Germinal center (tissue), 1 donor: Measurements from ENCODE around the gene ZNF518A.
A peak's percentile ranks its signal among the peaks of the same experiment; 100 is the strongest.

ENCODE experiments used
- DNase-seq: peaks from one replicate; pipeline ENCODE4 v3.0.0; 2012; ENCODE audit warnings: mixed read lengths, low spot score

The ZNF518A gene, protein sequence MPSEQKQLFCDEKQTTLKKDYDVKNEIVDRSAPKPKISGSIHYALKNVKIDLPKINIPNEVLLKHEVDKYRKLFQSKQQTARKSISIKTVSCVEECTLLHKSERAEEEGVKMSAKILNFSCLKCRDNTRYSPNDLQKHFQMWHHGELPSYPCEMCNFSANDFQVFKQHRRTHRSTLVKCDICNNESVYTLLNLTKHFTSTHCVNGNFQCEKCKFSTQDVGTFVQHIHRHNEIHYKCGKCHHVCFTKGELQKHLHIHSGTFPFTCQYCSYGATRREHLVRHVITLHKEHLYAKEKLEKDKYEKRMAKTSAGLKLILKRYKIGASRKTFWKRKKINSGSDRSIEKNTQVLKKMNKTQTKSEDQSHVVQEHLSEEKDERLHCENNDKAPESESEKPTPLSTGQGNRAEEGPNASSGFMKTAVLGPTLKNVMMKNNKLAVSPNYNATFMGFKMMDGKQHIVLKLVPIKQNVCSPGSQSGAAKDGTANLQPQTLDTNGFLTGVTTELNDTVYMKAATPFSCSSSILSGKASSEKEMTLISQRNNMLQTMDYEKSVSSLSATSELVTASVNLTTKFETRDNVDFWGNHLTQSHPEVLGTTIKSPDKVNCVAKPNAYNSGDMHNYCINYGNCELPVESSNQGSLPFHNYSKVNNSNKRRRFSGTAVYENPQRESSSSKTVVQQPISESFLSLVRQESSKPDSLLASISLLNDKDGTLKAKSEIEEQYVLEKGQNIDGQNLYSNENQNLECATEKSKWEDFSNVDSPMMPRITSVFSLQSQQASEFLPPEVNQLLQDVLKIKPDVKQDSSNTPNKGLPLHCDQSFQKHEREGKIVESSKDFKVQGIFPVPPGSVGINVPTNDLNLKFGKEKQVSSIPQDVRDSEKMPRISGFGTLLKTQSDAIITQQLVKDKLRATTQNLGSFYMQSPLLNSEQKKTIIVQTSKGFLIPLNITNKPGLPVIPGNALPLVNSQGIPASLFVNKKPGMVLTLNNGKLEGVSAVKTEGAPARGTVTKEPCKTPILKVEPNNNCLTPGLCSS (N-terminal part only)

DNA sequence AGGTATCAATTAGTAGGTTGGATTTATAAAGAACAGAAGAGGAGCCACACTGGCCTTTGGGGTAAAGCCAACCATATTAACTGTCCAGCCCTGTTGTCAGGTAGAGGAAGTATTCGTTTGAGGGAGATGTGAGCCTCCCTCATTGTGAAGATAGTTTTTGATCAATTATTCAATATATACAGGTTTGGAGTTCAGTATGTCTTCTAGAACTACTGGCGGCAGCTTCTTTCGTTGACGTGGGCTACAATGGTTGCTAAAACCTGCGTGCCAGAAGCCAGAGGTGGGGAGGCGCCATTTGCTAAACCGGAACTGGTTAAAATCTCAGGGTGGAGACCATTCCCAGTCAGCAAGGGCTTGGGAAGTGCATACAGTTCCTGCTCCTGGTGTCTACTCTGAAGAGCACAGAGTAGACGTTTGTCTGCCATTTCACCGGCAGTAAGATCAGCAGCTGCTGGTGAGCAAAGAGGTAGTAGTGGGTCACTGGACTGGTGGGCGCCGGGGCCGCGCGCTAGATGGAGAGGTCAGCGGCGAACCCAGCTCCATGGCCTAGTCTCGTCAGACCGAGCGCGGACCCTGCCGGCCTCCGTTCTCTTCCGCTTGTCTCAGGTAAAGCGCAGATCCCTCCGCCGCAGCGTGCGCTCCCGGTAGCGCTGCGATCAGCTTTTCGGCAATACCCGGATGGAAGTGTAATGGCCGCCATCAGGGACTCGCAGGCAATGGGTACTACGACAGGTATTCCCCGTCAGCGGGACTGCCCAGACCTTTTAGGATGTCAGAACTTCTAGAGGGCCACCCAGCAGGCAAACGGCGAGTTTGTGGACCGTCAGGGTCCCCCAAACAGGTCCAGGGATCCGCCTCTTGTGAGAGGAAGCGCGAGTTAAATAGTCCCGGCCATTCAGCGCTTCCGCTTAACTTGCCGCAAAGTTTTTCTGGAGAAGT, at the start of gene ZNF518A:
ZNF518A (plus strand) TSS at position 911 of the 939 bp plus-strand sequence. CDS start 26,026 bp downstream, outside the sequence.
- peak; percentile 88 for DNase-seq

DNA sequence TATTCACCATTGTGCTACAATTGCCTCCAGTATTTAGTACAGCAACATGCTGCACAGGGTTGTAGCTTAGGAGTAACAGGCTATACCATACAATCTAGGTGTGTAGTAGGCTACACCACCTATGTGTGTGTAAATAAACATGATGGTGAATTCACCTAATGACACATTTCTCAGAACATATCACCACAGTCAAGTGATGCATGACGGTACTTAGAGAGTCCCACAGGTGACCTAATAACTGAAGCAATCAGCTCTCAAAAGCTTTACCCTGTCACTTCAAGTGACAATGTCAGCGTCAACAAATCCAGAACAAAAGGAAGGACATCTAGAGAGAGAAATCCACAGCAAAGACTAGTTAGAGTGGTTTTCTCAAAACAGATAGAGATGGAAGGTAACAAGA, 47.9 kb upstream of the ZNF518A start:
- no peak for DNase-seq

DNA sequence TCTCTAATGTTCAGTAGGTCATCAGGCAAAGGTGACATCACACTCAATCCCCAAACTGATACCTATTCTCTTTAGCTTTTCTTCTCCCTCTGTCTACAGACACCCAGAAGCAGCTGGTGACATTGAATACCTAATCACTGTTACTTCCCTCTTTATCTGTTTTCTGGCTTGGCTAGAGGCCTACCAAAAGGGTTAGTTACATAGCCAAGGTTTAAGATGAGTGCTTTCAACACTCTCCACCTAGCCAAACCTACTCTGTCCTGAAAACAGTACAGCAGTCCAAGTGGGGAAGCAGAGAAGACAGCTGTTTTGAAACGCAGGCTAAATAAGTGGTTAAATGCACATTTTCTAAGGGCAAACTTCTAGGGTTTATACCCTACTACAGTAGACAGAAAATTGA, 47.3 kb upstream of the ZNF518A start:
- DNase-seq, result no peak

DNA sequence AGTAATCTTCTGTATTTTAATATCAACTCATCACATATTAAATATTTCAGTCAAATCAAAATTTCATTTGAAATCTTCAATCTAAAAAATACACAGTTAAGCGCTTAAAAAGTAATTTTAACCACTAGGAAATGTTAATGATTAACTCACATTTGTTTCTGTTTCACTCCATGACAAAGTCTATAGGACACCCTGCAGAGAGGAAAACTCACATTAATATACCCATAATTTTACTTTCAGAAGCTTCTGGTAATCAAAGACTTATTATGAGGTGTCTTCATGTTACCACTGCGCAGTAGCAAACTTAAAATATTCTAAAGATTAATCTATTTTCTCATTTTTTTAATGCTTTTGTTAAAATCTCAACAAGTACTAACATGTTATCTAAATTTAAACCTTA, 41.0 kb upstream of the ZNF518A start:
- DNase-seq, result no peak

DNA sequence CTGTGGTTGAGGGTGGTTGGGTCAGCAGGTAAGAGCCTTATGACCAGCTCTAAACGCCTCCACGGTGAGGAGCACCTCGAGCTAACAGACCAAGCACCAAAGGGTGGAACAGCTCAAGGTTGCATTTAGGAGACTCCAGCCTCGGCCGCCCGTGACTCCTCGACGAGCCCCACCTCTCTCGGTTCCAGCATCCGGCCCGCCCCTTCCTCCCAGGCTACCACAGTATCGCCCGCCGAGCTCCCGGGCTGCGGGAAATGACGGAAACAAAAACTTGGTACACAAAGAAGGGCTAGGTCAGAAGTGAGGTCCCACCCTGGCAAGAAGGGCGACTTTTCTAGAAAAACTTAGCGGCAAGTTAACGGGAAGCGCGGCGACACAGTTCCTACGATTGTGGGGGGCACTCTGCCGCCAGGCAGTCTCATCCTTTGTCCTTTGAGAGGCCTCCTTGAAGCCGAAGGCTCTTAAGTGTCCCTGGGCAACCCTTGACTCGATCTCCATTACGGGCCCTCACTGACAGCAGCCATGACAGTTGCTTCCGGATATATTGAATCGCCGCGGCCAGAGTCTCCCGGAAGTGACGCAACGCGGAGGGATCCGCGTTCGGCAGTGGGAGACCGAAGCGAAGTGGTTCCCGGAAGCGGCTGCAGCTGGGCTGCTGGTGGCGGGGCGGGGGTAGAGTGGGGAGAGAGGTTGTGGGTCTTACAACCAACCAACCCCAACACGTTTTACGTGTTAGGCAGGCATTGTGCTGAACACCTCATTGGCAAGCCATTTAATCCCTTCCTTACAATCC, 40.2 kb upstream of the ZNF518A start:
- peak; percentile 91 for DNase-seq

DNA sequence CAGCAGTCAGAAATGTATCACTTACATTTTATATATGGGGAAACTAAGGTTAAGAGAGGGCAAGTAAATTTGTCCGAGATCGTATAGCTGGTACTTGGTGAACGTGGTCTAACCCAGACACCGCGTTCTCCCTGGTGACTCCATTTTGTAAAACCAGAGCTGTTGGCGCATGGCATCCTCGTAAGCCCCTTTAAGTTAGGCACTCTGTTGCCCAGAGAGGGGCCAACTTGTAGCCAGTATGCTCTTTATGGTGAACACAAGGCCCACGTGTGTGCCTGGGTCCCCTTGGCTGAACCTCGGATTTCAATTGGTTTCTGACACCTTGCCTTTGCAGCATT, 39.7 kb upstream of the ZNF518A start:
- no peak for DNase-seq

DNA sequence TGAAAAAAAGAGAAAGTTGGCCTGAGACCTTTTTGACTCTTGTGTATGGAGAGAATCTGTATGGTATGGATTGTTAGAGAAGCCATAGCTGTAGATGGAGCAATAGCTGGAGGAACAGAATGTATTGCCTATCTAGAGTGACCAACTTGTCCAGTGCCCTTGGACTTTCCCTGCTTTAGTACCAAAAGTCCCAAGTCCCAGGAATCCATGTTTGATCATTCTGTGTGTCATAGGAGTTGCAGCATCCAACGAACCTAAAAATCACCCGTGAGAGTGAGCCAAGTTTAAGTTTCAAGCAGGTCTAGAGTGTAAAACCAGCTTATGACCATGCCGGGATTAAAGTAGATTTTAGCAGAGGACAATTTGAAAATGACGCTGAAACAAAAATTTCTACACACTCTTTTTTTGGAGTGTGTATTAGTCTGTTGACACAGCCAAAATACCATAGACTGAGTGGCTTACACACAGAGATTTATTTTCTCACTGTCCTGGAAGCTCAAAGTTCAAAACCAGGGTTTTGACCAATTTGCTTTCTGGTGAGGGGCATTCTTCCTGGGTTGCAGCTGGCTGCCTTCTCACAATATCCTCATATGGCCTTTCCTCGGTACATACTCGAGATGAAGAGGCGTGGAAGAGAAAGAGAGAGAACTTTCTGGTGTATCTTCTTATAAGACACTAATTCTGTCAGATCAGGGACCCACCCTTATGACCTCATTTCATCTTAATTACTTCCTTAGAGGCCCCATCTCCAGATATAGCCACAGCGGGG, 36.9 kb upstream of the ZNF518A start:
- no peak for DNase-seq

DNA sequence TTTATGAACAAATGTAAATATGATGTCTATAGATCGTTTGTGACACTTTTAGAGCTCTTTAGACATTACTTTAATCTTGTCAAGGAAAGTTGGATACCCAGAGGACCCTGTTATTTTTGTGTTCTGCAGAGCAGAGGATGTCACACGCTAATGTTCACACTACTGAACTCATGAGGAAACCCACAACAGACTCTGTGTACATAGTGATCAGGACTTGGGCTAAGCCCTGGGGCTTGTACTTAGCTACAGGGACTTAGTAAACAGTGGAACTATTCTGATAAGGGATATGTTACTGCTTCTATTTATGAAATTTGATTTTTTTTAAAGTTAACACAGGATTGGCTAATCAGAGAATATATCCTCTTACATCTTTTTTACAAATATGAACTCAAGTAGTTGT, 36.1 kb upstream of the ZNF518A start:
- DNase-seq, result no peak

DNA sequence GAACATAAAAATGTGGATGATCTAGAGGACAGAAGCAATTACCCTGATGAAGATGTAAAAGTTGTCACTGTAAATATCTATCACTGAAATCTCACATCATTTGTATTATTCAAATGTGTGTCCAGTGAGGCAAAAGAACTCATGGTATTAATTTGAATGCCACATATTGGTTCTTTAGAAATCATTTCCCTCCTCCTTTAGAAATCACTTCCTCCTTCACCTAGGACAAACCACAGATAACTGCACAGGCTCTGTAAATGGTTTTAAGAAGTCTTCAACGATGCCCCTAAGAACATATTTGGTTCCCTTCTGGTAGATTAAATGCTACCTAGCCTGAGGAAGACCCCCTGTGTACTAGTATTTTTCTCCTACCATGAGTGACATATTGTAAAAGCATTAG, 33.1 kb upstream of the ZNF518A start:
- no peak for DNase-seq

DNA sequence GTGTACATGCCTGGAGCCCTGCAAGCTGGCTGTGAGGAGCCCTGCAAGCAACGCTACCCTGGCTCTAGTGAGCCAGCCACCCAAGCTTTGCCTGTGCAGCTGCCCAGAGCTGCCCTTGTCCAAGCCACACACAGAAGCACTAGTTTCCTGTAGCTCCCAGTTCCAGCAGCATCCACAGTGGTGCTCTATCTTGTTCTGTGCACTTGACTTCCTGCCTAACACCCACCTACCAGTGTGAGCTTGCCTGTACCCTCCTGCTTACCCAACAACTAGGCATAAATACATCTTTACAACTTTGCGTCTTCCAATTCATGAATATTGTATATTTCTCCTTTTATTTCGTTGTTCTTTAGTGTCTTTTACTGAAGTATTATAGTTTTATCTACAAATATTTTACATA, 32.2 kb upstream of the ZNF518A start:
- no peak for DNase-seq

DNA sequence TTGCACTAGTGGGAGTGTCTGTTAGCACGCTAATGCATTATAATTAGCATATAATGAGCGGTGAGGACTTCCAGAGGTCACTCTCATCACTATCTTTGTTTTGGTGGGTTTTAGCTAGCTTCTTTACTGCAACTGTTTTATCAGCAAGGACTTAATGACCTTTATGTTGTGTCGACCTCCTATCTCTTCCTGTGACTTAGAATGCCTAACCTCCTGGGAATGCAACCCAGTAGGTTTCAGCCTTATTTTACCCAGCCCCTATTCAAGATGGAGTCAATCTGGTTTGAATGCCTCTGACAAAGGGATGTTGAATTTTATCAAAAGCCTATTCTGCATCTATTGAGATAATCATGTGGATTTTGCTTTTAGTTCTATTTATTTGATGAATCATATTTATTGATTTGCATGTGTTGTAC, 22.5 kb upstream of the ZNF518A start:
- no peak for DNase-seq

DNA sequence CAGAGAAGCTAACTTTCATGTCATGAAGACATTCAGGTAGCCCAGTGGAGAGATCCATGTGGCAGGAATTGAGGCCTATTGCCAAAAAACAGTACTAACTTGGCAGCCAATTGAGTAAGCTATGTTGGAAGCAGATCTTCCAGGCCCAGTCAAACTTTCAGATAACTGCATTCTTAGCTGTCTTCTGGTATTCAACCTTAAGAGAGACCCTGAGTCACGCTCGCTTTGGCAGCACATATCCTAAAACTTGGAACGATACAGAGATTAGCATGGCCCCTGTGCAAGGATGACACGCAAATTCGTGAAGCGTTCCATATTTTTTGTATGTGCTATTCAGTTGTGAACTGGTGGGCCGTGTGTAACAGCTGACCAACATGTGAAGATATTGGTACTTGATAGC, 17.6 kb upstream of the ZNF518A start:
- DNase-seq, result no peak

DNA sequence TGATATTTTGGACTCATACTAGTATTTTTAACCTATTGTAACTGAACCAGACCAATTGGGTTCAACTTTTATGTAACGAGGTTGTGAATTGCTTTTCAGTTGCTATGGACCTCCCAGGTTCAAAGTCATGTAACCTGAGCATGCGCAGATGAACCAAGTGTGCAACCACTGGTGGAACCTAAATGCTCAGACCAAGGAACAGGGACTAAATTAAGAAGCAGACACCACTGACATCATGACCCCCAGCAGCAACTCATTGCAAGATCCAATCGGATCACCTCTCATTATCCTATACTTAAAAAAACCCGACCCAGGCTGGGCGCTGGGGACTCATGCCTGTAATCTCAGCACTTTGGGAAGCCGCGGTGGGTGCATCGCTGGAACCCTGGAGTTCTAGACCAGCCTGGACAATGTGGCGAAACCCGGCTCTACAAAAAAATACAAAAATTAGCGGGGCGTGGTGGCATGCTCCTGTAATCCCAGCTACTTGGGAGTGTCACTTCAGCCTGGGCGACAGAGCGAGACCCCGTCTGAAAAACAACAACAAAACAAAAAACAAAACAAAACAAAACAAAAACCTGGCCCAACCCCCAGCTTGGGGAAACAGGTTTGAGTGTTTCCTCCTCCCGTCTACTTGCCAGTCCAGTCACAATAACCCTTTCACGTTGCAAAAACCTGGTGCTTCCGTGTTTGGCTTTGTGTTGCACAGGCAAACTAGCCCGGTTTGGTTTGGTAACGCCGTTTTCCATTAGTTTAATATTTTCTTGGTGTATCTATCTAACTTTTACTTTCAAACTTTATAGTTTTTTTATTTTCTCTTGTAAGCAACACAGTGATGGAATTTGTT, 11.3 kb upstream of the ZNF518A start:
- no peak for DNase-seq

DNA sequence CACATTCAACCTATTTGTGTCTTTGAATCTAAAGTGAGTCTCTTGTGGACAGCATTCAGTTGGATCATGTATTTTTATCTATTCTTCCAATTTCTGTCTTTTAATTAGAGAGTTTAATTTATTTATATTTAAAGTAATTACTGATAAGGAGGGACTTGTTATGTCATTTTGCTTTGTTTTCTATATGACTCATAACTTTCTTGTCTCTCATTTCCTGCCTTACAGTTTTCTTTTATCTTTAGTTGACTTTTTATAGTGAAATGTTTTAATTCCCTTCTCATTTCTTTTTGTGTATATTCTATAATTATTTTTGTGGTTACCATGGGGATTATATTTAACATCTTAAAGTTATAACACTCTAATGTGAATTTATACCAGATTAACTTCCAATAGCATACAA, 7.3 kb upstream of the ZNF518A start:
- DNase-seq, result no peak

DNA sequence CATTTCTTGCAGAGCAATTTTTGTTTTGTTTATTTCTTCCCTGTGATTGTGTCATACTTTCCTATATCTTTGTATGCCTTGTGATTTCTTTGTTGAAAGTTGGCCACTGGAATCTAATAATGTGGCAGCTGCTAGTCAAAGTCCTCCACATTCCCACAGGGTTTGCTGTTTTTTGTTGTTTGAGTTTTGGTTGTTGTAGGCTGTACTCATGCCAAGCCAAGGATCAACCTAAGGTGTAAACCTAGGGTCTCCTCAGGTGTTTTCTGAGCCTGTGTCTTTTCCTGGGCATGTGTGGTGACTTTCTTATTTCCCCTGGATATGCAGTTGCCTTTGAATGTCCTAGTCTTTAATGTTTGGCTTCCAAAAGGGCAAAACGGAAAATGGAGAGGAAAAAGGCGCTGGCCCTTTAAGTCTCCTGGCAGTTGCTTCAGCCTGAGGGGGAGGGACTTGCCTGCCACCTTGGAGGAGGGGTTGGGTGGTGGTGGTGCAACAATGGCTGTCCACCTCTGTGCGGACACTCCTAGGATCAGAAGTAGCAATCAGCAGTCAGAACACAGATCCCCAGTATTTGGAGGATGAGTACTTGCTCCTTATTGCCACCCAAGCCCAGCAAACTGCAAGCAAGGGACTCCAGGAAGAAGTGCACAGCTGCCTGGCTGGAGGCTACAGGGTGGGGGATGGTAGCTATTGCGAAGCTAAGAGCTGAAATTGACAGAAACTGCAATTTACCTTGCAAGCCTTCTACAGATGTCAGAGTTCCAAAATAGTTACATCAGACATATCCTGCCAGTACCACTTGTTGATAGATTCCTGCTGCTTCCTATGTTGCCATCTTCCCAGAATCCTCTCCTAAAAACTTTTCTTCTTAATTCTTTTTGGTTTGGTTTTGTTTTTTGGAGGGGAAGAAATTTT, 5.6 kb upstream of the ZNF518A start:
- DNase-seq, result no peak

DNA sequence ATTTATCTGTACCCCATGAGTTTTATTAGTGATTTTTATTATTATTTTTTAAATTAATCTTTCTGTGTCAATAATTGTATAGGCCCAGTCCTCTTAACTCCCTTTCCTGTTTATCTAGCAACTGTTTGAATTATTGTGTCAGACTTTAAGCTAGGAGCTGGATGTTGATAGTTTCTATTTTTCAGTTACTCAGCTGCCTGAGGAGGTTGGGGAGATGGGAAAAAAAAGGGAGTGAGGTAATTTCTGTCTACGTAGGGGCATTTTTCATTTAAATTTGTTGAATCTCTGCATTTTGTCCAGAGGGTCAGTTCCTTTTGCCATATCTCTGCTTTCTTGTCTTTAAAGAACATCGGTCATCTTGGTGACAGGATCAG, 5.0 kb upstream of the ZNF518A start:
- no peak for DNase-seq

DNA sequence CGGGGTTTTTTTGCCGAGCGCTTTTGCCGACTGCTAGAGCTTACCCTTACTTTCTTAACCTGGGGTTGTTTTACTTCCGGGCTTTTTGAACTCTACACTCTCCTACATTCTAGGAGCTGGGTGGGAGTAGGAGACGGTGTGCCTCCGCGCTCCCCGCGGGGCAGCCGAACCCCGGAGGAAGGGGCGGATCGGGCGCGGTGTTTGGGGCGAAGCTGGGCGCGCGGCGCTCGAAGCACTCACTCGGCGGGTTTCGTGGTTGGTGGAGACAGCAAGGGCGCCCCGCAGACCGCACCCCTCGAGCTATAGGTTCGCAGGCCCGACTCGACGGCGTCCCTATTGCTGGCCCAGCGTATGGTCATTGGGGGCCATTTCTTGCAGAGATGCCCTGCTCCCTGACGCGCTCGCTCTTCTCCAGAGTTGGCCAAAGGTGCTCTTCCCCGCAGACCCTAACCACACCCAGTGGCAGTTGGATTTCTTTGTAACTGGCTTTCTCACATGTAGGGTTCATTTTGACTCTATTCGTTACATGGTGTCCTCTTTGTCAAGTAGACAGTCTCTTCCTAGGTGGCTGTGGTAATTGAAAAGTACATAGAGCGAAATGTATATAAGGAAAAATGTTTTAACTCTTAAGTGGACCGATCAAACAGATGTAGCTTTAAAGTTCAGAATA, 364 bp downstream of the ZNF518A start:
- DNase-seq, result peak; percentile 84

DNA sequence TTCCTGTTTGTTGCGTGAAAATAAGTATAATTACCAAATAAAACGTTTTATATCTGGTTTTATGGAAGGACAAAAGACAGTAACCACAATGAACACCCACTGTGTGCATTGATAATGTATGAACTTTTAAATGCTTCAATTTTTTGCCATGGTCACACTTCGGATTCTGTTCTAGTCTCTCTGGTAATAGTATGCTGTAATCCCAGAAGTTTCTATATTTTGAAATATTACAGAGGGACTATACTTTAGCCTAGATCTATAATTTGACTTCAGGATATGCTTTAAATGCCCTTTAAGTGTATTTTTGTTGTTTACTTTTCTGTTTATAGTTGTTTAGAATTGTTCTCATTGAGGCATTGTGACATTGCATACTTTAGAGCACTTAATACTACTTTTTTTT, 1.5 kb downstream of the ZNF518A start:
- DNase-seq, result no peak
